ENCODE measurements around the gene TNFAIP8L3.

DNA sequence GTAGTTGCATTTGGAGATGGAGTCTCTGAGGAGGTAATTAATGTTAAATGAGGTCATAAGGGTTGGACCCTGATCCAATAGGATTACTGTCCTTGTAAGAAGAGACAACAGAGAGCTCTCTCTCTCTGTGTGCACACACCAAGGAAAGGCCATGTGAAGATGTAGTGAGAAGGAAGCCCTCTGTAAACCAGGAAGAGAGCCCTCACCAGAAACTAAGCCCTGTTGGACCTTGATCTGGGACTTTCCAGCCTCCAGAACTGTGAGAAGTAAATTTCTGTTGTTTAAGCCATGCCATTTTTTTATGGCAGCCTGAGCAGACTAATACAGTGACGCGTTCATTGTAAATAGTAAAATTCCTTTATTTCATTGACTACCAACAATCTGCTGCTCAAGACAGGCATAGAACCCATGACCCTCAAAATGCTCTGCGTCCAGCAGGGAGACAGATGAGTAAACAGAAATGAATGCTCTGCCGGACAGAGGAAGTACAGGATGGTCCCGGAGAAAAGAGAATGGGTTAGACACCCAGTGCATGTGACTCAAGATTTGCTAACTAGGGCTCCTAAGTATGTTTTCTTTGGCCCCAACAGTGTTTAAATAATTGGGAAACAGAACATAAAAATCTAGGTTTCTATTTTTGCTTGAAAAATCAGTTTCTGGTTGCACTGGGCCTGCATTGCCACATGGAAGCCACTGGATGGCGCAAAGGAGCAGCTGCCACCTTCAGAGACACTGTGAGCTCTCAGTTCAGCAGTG, 37.9 kb upstream of the TNFAIP8L3 start:
- TF ChIP-seq SMC3 (IDR thresholded peaks at IDR 0.05; ENCODE audit: low read depth, low read length) (peak; percentile 82), POLR2A (IDR thresholded peaks at IDR 0.05; ENCODE audit: low read depth, low read length) (no peak), MAFK (IDR thresholded peaks at IDR 0.05; ENCODE audit: low read depth, low read length) (0 out of 2 replicates have a peak, but pooled peaks have one; percentile 9)
